Omental fat pad (tissue), 4 donors: Measurements from ENCODE around the gene ERFL. TPM values are rescaled to one million over a fixed set of nuclear protein-coding genes. Genes with fewer than 3 reads are reported as not detected.

ENCODE experiments used
- ATAC-seq: fragments of 150-250 bp; one replicate; pipeline ENCODE4 v1.9.1; 2016; ENCODE audit warnings: mild to moderate bottlenecking, moderate library complexity; ENCODE audit not compliant: low FRiP score
- DNase-seq: peaks from one replicate; pipeline ENCODE4 v3.0.0-alpha.2; 2019; ENCODE audit warnings: low spot score
- small RNA-seq: library from RNA; depleted of rRNA; stranded (forward); fragments of <200 nt; gene quantifications from one replicate; pipeline ENCODE3, GENCODE V24; 2016
- total RNA-seq, 4 donors: library from RNA; depleted of rRNA; stranded (reverse); fragments of >200 nt; gene quantifications; one replicate each; pipeline ENCODE4 v1.1.0, GENCODE V29; 2016
- TF ChIP-seq, protein P1 (sequence below), 3 donors: fragments of 450-650 bp; IDR thresholded peaks; one replicate each; pipeline ENCODE4 v1.5.1; 2016 to 2017; ENCODE audit warnings: antibody characterized with exemption in 3 of 3, mild to moderate bottlenecking in 3 of 3, moderate library complexity in 2 of 3

The ERFL gene
- total RNA-seq, 4 donors from 2014 or later = 0.25 TPM; not detected in 3

DNA sequence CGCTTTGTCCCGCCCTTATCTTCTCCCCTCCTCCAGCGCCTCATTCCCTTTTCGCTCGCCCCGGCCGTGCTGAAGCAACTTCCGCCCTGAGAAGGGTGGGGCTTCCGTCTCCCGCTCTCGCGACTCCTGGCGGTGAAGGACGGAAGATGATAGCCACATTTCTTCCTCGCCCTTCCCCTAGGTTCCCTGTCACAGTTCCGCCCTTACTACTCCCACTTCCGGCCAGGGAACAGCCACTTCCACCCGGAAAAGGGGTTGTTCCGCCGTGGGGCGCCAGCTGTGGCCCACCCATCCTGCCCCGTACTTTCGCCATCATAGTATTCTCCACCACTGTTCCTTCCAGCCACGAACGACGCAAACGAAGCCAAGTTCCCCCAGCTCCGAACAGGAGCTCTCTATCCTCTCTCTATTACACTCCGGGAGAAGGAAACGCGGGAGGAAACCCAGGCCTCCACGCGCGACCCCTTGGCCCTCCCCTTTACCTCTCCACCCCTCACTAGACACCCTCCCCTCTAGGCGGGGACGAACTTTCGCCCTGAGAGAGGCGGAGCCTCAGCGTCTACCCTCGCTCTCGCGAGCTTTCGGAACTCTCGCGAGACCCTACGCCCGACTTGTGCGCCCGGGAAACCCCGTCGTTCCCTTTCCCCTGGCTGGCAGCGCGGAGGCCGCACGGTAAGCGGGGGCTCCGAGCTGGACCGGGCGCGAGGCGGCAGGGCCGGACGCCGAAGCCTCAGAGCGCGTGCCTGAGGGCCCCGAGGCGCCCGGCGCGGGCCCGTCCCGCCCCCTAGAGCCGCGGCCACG lies 68.4 kb downstream of the ERFL start, which contains the start of gene RPS19:
TSS of gene RPS19 (plus strand) at position 638 of the 801 bp plus-strand sequence. CDS start 520 bp downstream, outside the sequence.
- DNase-seq = peak; percentile 99
- TF ChIP-seq, protein P1, sequence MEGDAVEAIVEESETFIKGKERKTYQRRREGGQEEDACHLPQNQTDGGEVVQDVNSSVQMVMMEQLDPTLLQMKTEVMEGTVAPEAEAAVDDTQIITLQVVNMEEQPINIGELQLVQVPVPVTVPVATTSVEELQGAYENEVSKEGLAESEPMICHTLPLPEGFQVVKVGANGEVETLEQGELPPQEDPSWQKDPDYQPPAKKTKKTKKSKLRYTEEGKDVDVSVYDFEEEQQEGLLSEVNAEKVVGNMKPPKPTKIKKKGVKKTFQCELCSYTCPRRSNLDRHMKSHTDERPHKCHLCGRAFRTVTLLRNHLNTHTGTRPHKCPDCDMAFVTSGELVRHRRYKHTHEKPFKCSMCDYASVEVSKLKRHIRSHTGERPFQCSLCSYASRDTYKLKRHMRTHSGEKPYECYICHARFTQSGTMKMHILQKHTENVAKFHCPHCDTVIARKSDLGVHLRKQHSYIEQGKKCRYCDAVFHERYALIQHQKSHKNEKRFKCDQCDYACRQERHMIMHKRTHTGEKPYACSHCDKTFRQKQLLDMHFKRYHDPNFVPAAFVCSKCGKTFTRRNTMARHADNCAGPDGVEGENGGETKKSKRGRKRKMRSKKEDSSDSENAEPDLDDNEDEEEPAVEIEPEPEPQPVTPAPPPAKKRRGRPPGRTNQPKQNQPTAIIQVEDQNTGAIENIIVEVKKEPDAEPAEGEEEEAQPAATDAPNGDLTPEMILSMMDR (IDR thresholded peaks at IDR 0.05) = peak in 1 of 3 donors; percentile 65
- ATAC-seq = peak; percentile 94

DNA sequence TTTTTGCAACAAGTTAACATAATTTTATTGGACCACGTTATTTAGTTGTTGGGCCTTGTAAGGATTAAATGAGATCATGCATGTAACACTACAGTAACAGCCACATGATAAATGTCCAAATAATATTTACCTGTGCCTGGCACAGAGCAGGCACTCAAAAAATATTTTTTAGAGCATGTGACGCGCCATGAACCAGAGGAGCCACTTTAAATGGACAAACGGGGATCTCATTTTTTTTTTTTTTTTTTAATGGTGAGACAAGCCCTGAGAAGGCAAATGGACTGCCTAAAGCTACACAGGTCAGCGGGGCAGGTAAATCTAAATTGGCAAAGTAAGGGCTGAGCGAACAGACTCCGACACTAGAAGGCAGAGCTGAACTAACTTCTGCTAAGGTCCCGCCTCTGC lies 69.0 kb downstream of the ERFL start:
- DNase-seq (no peak), ATAC-seq (no peak)
- TF ChIP-seq, protein P1 (IDR thresholded peaks at IDR 0.05) = no peak

Small RNAs within 50 kb of the gene (small RNA-seq; reads per million reads assigned to genes)
- not detected for gene MIR6797

Other genes with a start within 250 kb of the ERFL start
- not detected for gene CEACAM7, start 240.2 kb downstream of the ERFL start, total RNA-seq
- gene CEACAM5, start 219.8 kb downstream of the ERFL start, total RNA-seq = not detected
- under 1 TPM in 1 of 4 donors, not detected in 3; 0.19 TPM for gene CEACAM6, start 172.9 kb downstream of the ERFL start, total RNA-seq
- gene CEACAM3, start 131.9 kb downstream of the ERFL start, total RNA-seq = 10 to 100 TPM in 1 of 4 donors, not detected in 3; 20.3 TPM
- not detected for gene LYPD4, start 83.8 kb downstream of the ERFL start, total RNA-seq
- gene DMRTC2, start 83.4 kb downstream of the ERFL start, total RNA-seq = not detected
- 100 to 1,000 TPM; 559 to 757 (median 617) TPM for gene RPS19, start 68.2 kb downstream of the ERFL start, total RNA-seq
- 1 to 10 TPM in 1 of 4 donors, under 1 TPM in 1, not detected in 2; 0.72 to 1.8 TPM for gene CD79A, start 51.2 kb downstream of the ERFL start, total RNA-seq
- gene ARHGEF1, start 45.3 kb downstream of the ERFL start, total RNA-seq = 100 to 1,000 TPM in 1 of 4 donors, 10 to 100 TPM in 3; 53.1 to 129 (median 72.0) TPM
- gene RABAC1, start 30.9 kb upstream of the ERFL start, total RNA-seq = 100 to 1,000 TPM; 132 to 192 (median 167) TPM
- gene ATP1A3, start 65.8 kb upstream of the ERFL start, total RNA-seq = under 1 TPM in 2 of 4 donors, not detected in 2; 0.13 to 0.28 TPM
- 1 to 10 TPM in 3 of 4 donors, under 1 TPM in 1; 0.32 to 2.1 (median 1.6) TPM for gene GRIK5, start 141.8 kb upstream of the ERFL start, total RNA-seq
- 10 to 100 TPM; 11.6 to 22.9 (median 12.8) TPM for gene ZNF574, start 147.7 kb upstream of the ERFL start, total RNA-seq
- 1 to 10 TPM in 3 of 4 donors, under 1 TPM in 1; 0.56 to 3.2 (median 1.5) TPM for gene POU2F2, start 204.0 kb upstream of the ERFL start, total RNA-seq